HG03460 (cell line): ENCODE measurements around the gene FGF9.

Experiments
- ATAC-seq: cut with Tn5 transposase; IDR thresholded peaks from one replicate; pipeline ENCODE4 v1.9.1; 2021; ENCODE audit not compliant: unreplicated experiment

Gene FGF9

DNA sequence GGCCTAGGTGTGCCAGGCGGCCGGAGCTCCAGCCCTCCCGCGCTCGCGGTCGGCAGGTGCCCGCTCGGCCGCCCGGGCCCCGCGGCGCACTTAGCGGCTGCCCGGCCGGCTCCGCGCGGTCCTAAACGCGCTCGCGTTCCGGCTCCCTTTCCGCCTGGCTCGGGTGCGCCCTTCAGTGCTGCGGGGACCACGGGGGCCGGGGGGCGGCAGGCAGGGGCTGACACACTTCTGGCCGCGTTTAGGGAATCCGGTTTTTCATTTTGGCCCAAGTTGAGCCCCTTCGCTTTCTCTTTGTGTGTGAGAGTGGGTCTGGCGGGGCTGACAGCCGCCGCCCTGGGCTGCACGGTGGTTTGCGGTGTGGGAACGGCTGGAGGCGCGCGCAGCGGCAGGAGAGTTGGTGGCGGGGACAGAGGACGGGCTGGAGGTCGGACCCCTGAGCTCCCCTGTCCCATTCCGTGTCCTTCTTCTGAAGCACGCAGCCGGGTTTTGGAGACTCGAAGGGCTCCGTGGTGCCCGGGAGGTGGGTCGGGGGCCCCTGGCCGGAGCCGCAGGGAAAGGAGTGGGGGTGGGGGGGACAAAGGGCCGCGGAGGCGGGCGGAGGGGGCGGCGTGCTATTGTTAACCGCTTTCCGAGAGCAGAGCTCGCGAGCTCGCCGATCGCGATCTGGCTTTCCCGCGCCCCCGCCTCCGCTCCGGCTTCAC lies 3.1 kb downstream of the FGF9 start:
- ATAC-seq = no peak

DNA sequence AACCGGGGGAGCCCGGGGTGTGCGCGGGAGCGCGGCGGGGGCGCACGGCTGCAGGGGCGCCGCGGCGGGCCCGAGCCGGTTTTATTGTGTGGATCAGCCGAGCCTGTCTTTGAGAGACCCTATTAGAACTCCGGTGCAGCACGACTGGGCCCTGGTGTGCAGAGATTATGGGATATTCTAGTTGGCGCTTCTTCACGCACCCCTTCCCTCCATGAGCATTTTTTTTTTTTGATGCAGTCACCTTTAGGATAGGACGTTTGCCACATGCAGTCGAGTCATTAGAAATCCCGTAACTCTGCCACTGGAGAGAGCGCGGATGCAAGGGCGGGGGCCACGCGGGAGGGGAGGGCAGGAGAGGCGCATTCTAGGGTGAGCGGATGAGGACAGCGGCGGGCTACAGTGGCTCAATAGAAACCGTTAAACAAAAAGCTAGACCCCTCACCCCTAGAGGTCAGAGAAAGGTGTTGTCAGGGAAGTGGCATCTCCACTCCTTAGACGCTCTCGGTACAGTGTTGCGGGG lies 3.7 kb downstream of the FGF9 start:
- no peak for ATAC-seq

DNA sequence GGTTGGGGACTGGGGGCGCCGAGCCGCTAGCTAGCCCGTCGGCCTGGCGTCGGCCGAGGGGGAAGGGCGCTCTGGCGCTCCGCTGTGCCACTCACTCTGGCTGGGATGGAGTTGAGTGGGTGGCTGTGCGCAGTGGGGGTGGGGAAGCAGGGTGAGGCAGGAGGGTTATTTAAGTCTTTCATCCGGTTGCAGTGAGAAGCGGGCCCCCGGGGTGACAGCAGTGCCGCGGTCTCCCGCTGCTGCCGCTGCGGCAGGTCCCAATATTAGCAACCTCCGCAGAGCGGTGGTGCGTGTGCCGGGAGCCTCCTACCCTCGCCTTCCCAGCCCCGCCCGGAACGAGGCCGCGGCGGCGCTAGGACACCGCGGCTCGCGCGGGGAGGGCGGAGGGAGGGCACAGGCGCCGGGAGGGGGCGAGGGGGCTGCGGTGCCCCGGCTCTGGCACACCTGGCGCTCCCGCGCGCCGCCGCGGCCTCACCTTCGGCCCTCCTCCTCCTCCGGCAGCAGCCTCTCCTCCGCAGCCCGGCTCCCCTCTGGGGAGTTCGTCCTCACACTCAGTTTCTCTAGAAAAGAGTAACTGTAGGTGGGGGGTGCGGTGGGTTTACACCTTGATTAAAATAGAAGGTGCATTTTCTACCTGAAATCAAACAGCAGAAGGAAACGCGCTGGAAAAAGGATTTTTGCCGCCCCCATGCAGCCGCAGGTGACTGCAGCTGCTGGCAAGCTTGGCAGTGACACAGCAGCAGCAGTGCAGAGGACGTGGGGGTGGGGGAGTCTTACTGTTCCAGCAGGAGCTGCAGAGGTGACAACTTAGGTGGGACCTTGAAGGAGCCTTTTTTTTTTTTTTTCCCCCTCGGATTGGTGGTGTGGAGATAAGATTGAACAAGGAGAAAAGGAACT lies 4.5 kb downstream of the FGF9 start:
- ATAC-seq = no peak

DNA sequence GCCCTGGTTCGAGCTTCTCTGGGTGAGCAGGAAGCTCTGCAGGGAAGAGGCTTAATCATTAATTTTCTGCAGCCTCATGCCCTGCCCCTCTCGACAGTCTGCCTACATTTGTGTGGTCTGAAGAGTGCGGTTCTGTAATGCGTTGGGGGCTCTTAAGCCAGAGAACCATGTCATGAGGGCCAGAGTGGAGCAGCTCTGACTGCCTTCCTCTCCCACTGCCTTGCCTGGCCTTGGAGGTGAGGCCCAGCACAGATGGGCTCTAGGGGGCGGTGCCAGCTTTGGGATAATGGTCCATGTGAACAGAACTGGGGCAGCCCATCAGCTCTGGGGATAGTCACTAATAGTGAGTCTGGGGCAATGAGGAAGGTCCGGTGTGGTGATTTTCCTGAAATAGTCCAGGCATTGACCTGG lies 5.7 kb downstream of the FGF9 start:
- ATAC-seq = no peak

DNA sequence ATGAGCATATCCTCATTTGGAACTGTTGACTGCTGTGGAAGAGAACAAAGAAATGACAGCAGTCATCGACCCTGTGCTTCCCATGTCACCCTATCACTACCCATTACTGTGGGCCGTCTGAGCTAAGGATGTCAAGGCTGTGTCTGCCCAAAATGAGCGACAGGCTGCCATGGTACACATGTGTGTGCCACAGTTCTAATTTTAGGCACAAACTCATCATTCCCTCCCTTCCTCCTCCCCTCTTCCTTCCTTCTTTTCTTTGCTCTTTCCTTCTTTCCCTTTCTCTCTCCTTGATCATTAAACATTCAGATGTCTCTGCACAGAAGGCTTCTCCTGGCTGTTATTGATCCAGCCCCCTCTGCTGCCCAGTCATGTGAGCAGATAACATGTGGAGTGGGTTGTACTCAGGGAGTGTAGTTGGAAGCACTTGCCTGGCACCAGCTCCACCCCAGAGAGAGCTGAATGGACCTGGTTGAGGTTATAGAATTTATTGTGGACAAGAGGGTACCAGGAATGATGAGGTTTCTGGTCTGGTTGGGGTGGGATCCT lies 6.3 kb downstream of the FGF9 start:
- ATAC-seq = no peak

DNA sequence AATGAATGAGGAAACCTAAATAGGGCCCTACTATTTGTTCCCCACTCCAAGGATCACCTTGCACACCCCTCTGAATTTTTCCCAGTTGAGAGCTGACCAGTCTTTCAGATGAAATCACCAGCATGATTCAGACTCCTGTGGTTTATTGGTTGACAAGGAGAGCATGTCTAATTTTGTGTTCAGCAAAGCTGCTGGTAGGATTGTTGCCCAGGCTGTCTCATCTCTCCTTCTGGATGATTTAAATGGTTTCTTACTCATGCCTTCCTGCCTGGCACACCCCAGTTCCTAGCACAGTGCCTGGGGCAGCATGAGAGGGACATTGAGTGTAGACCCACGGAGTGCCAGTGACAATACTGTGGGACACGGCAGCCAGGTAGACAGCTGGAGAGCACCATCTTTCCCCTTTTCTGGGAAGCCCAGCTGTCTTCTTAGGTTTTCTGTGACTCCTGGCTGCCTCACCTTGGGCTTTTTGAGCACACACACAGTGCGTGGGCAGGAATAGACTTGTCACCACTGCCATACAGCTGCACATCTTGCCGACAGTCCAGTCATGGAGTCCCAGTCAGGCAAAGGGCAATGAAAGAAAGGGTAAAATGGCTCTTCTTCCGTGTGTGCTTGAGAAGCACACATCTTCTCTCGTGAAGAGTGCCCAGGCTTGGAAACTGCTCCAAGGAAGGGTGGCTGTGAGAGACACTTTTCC lies 12.3 kb downstream of the FGF9 start:
- no peak for ATAC-seq

DNA sequence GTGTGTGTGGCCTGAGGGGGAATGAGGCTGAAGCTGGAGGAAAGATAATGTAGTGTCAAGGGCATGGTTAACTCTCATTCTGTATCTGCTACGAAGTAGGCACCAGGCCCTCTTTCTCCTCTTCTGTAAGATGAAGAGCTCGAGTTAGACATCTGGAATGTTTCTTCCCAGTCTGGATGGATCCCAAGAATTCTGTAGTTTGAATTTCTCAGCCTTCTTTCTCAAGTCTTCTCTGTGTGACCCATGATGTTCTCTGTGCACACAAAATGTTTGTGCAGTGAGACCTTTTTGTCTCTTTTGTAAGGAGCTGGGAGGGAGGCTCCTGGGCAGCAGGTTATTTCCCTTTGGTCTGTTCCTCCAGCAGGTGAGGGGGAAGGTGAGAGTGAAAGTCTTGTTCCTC lies 13.7 kb downstream of the FGF9 start:
- ATAC-seq = no peak

DNA sequence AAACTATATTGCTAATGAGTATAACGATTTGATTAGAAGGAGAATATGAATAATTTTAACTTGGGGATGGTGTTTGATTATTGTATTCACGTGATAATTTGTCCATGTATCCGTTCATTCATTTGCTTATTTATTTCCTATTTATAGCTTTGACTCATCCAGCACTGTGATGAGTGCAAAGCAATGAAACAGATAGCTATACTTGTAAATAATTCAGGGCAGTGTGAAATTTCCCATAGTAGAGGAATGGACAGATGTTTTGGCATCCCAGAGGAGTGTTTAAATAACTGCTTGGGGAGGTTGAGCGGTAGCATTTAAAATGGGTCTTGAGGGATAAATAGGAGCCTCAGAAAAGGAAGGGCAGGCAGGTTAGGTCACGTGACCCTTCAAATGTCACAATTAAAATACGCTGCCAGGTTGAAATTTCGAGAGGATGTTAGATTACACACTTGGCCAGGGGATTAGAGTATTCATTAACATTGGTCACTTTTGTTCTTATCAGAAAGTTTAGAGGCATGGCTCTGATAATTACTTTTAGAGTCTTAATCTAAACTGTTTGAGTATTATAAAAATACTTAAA lies 14.7 kb downstream of the FGF9 start:
- ATAC-seq = no peak

DNA sequence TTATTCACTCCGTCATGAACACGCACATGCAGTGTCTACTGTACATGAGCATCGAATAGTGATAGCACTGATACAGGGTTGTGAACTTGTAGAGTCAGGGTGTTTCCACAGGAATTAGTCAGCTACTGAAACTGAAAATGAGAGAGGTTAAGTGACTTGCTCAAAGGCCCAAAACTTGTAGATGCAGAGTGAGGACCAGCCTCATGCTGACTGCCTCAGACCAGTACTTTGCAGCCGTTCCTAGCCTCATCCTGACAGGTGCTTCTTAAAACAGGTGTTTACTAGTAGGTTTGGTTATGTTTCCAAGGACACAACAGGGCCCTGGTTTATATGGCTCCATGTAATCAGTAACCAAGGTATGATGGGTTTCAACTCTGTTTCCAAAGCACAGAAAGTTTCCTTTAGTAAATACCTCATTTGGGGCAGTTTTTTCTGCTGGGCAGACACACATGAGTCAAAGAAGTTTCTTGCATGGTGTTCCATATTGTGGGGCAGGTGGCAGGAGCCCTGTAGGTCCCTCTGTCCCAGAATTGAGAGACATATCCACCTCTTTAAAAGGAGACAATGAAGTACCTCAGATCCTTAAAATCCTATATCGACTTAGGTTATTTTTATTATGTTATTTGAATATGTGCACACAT lies 16.0 kb downstream of the FGF9 start:
- peak; percentile 91 for ATAC-seq

DNA sequence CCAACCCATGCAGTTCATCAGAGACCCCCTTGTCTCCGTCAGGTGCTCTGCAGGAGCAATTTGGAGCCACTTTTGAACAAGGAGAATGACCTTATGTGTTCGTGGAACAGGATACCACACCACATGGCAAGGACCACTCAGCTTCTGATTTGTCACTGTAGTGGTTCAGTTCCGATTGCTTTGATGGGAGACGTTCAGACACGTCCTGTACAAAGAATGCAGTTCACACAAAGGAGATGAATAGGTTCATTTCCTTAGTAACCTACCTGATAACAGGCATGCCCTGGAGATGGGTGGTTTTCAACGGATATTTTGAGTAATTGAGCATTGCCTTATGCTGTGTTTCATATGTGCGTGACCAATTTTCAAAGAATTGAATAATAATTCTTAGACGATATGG lies 17.2 kb downstream of the FGF9 start:
- no peak for ATAC-seq

DNA sequence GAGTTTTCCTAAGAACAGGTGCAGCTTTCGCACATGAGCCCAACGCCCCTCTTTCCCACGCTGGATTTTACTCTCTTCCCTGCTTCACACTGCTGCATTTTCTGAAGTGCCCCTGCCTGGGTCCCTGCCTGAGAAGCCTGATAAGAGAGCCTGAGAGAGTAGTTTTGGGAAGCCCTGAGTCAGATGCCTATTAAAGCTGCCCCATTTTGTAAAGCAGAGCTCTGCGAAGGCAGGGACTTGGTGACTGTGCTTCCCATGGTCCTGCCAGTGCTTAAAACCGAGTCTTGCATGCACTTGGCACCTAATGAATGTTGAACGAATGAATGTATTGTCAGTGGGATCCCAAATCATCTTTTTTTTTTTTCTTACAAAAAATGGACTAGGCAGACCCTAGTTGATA lies 18.2 kb downstream of the FGF9 start:
- no peak for ATAC-seq

DNA sequence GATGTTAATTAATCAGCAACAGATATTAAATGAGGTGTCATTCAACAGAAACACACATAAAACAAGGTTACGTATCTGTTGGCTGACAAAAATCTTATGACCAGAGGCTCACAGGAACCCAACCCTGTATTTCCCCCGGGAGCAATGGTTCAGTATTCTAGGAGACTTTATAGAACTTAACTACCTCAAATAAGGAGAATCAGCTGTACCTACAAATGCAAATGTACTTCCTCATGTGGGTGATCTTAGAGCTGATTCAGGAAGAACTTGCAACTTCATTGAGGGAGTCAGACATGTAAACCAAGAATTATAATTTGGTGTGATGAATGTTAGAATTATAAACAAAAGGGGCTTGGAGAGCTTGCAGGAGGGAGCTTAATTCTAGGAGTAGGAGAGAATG lies 20.1 kb downstream of the FGF9 start:
- ATAC-seq = no peak

DNA sequence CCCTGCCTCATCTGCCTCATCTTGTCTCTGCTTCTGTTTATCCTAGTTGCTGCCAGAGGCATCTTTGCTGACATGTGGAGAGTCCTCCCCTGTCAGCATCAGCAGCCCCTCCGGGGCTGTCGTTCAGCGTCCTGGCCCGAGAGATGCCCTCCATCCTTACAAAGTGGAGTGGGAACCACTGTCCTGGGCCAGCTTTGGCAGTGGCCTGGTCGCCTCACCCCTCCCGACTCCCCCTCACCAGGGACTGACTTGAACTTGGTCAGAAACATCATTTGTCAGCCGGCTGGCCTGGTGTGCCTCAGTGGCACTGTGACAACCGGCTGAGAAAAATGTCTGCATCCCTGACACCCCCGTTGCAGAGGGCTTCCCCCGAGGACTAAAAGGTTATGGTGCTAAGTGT lies 20.6 kb downstream of the FGF9 start:
- ATAC-seq = no peak

DNA sequence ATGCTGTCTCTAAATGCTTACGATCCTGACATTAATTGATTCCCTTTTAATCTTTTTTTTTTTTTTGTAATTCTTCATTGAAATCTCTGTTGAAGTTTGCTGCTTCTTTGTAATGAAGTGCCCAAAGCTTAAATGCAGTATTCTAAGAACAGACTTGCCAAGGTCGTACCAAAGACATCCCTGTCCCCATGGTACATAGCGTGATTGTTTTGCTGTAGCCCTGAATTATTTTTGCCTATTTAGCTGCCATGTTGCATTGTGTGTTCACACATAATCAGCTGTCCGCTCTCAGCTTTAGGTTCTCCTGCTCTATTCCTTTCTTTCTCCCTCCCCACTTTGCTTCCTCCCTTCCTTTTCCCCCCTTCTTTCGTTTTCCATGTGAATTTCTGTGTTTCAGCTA lies 21.1 kb downstream of the FGF9 start:
- no peak for ATAC-seq

DNA sequence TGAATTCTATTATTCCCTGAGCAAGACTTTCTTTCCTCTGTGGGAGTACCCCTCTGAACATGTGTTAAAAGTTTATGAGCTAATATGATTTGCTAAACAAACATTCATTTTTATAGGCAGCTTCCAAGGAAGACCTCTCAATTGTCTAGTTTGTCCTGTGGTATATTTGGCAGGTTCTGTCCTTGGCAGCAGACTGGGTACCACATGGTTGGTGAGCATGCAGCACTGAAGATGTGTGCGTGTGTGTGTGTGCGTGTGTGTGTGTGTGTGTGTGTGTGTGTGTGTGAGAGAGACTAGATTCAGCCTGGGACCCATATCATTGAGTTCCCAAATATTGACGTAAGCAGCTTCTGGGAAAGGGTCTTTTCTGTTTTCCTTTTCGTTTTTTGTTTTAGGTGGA lies 24.0 kb downstream of the FGF9 start:
- ATAC-seq = no peak

DNA sequence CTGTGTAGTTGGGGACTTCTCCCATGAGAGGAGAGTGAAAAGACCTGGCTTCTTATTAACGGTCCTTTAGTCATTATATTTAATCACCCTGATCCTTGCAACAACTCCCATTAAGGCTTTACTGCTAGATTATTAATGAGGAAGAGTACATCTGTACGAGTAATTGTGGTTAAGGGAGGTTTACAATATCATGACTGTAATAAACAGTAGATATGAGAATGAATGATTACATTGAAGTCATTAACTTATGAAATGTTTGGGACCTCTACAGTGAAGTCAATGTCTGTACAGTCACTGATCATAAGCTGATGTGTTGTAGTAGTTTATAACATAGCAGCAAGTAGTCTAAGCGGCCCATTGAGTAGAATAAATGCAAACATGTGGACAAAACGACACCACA lies 24.7 kb downstream of the FGF9 start:
- ATAC-seq = no peak

DNA sequence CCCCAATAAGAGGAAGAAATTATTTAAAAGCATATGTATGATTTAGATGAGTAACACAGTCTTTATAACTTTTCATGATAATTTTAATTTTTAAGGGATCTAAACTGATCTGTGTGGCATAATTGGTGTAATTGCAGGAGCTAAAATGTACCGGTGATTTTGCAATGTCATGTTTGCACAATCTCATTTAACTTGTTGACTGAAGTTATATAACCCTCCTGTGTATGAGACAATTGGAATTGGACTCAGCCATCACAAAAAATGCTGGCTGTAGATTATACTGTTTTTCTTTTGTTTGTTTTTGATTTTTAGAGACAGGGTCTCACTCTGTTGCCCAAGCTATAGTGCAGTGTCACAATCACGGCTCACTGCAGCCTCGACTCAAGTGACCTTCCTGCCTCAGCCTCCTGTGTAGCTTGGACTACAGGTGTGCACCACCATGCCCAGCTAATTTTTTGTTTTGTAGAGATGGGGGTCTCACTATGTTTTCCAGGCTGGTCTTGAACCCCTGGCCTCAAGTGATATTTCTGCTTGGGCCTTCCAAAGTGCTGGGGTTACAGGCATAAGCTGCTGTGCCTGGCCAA lies 26.1 kb downstream of the FGF9 start:
- no peak for ATAC-seq

DNA sequence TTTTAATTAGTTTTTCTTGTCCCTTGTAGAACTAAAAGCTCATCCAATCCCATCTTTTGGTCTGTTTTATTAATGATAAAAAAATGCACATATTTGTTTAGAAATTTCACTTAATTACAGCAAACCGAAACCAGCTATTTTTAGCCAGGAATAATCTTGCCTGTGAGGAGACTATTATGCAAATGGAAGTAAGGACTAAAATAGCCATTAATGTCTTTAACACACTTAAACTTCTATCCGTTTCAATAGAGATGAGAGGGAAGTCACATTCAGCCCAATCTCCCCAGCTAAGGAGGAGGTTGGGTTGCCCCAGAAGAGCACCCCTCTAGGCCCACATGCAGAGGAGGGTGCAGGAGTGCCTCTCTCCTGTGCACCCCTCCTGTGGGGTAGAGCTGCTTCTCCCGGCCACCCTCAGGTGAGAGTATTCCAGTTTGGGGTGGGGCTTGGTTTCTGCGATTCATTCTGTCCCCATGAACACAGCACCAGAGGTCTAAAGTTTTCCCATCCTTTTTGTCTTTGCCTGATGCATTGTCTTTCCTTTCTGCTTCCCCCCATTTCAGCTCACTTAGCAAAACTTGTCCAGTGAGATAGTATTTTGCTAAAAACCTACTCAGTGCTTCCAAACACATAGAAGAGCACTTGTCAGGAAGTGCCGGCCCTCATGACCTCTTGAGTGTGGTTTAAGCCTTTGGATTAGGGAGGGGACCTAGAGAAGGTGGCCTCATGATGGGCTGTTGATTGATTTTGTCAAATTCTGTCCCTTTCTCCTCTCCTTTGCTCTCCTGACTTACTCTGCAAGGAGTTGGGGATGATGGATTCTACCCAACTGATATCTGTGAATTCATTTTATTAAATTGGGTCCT lies 28.2 kb downstream of the FGF9 start:
- ATAC-seq = no peak

DNA sequence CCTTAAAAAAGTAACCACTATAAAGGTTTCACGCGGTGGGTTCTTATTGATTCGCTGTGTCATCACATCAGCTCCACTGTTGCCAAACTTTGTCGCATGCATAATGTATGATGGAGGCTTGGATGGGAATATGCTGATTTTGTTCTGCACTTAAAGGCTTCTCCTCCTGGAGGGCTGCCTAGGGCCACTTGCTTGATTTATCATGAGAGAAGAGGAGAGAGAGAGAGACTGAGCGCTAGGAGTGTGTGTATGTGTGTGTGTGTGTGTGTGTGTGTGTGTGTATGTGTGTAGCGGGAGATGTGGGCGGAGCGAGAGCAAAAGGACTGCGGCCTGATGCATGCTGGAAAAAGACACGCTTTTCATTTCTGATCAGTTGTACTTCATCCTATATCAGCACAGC lies 30.6 kb downstream of the FGF9 start:
- no peak for ATAC-seq
